Measurements from ENCODE around the gene CTXN1.
"Not testable (repeated sequence)": the region's sequence is repeated elsewhere in the genome, so short reads cannot be mapped to it uniquely, and the experiment has no call there.

CTXN1 gene

GRCh38 chr19:7961920-7962626 lies 36.1 kb upstream of the CTXN1 start:
- ATAC-seq = no peak
- DNase-seq (ENCODE audit: low spot score in 2 of 2) = no peak
- Mint-ChIP-seq H3K27ac (no peak overlapping the region), H3K36me3 (peaks cover 82% of the 10 kb centered on the region), H3K4me3 (no peak overlapping the region), H3K4me1 (peaks cover 3% of the 10 kb centered on the region), H3K9me3 (no peaks in the 10 kb centered on the region)

DNA sequence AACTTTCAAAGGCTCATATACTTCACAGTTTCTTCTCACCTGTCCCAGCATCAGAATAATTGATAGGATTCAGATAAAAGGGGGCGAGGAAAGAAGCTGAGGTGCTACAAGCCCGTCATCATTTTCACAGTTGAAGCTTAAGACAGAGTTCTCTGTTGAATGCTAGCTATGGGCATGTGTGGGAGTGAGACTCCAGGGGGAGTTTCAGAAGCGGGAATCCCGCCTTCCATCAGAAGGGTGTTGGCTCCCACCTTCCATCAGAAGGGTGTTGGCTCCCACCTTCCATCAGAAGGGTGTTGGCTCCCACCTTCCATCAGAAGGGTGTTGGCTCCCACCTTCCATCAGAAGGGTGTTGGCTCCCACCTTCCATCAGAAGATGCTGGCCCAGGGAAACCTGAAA lies 35.1 kb upstream of the CTXN1 start:
- not testable (repeated sequence) for H3K4me3 Mint-ChIP-seq; H3K9me3 Mint-ChIP-seq; H3K4me1 Mint-ChIP-seq; H3K27ac Mint-ChIP-seq; ATAC-seq; DNase-seq (ENCODE audit: low spot score in 2 of 2)
- peaks cover 80% of the 10 kb centered on the region for H3K36me3 Mint-ChIP-seq

DNA sequence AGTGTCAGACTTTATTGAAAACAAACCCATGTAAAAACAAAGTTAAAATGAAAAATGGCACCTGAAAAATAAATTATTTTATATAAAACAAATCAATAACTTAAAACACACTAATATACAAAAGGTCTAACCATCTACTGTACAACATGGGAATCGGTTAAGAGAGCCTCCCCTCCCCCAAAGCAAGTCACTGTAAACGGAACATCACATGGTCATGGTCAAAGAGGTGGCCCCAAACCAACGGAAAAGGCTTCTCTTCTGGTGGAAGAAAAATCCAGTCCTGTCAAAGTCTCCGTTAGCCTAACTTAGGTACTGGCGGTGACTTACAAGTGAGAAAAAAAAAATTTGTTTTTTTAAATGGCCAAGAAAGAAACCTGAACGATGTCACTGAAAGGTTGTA lies 33.3 kb upstream of the CTXN1 start:
- no peak for DNase-seq (ENCODE audit: low spot score in 2 of 2)
- Mint-ChIP-seq H3K4me3 (no peak overlapping the region), H3K27ac (no peak overlapping the region), H3K36me3 (peaks cover 68% of the 10 kb centered on the region), H3K9me3 (no peaks in the 10 kb centered on the region), H3K4me1 (peaks cover 6% of the 10 kb centered on the region)
- ATAC-seq = no peak

DNA sequence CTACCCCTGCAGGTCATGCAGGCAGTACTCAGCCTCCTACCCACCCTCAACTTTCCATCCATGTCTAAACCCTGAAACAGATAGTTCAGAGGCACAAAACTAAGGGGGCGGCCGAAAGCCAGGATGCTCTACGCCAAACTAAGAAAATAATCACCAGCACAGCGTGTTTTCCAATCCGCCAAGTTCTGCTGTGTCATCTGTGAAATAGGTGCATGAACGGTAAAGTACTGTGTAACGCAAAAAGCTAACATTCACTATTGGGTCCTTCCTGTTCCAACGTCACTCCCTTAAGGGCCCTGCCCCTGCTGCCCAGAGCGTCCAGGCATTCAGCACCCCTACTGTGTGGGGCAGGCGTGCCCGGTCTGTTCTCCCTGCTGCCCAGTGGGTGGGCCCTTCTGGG lies 29.8 kb upstream of the CTXN1 start:
- Mint-ChIP-seq H3K4me3 (no peak overlapping the region), H3K9me3 (no peaks in the 10 kb centered on the region), H3K36me3 (peaks cover 45% of the 10 kb centered on the region), H3K27ac (peak overlapping the region; percentile 87), H3K4me1 (peaks cover 6% of the 10 kb centered on the region)
- DNase-seq (ENCODE audit: low spot score in 2 of 2) (no peak), ATAC-seq (no peak)

GRCh38 chr19:7953576-7953975 lies 27.6 kb upstream of the CTXN1 start:
- DNase-seq (ENCODE audit: low spot score in 2 of 2) = no peak
- Mint-ChIP-seq H3K4me1 (peaks cover 6% of the 10 kb centered on the region), H3K9me3 (no peaks in the 10 kb centered on the region), H3K4me3 (no peak overlapping the region), H3K36me3 (peaks cover 31% of the 10 kb centered on the region), H3K27ac (no peak overlapping the region)
- ATAC-seq = no peak

GRCh38 chr19:7953060-7953459 lies 27.1 kb upstream of the CTXN1 start:
- H3K9me3 Mint-ChIP-seq = no peaks in the 10 kb centered on the region
- no peak overlapping the region for H3K27ac Mint-ChIP-seq
- H3K4me3 Mint-ChIP-seq = no peak overlapping the region
- H3K4me1 Mint-ChIP-seq = peaks cover 6% of the 10 kb centered on the region
- H3K36me3 Mint-ChIP-seq = peaks cover 30% of the 10 kb centered on the region
- no peak for DNase-seq (ENCODE audit: low spot score in 2 of 2)
- ATAC-seq = no peak

DNA sequence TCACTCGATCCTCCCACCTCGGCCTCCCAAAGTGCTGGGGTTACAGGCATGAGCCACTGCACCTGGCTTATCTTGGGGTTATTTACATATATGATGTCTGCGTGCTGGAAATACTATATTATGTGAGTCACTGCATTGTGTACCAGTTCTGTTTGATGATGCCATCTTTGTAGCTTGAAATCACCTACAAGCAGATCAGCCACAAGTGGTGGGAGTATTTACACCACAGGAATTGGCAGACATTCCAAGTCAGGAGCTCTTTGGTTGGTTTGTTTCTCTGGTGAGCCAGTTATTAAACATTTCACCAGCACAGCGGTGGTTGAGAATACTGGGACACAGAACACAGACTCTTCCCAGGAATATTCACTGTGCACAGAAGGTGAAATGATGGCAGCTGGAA lies 22.0 kb upstream of the CTXN1 start:
- Mint-ChIP-seq H3K9me3 (no peaks in the 10 kb centered on the region), H3K36me3 (peaks cover 26% of the 10 kb centered on the region), H3K27ac (no peak overlapping the region), H3K4me3 (no peak overlapping the region), H3K4me1 (peaks cover 22% of the 10 kb centered on the region)
- DNase-seq (ENCODE audit: low spot score in 2 of 2) = no peak
- ATAC-seq = no peak

DNA sequence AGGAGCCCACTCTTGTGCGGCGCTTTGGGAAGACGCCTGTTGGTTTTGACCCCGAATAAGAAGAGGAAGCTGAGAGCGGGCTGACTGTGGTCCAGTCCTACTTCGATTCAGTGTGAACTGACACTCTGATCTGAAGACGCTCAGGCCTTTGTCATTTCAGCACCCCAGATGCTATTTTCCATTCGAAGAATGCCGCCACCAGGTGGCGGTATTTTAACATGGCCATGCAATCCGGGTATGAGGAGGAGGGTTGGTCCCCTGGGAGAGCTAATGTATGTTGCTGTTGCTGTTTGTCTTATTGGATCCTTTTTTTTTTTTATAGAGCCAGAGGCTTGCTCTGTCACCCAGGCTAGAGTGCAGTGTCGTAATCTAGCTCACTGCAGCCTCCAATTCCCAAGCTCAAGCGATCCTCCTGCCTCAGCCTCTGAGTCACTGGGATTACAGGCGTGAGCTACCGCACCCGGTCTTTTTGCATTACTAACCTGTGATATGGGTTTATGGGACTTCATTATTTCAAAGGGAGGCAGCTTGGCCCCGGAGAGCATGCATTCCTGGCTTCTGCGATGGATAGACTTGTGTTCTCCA lies 18.3 kb upstream of the CTXN1 start:
- DNase-seq (ENCODE audit: low spot score in 2 of 2) (peak; percentile 84 to 93), ATAC-seq (peak; percentile 73)
- Mint-ChIP-seq H3K9me3 (no peaks in the 10 kb centered on the region), H3K27ac (peak overlapping the region; percentile 98), H3K4me1 (peaks cover 42% of the 10 kb centered on the region), H3K4me3 (peak overlapping the region; percentile 95), H3K36me3 (peaks cover 51% of the 10 kb centered on the region)

DNA sequence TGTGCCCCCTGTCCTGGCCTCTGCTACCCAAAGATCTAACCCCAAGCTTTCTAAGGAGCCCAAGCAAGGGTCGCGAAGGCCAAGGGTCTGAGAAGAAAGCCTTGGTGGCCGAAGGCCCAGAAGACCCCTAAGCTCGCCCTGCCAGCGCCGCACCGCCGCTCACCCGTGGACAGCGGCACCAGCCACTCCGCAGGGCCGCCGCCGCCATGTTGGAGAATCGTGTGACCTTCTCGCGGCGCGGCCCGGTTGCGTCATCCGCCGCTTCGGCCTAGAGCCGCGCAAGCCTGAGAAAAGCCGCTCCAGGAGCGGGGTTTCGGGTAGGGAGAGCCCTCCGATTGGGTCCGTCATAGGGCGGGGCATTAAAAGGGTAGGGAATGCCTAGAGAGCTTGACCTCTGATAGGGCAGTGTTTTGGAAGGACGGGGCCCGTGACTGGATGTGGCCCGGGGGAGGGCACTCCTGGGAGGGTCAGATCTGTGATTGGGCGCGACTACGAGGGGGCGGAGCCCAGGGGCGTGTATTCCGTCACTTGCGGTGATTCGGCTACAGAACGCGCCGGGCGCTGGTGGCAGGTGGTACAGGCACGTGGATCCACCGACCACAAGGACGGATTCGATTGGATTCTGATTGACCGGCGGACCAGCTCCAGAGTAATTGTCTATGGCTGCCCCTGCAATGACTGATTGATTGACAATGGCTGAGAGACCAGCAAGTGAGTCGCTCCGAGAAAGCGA lies 17.7 kb upstream of the CTXN1 start, which contains the start of gene TIMM44:
Gene TIMM44 (minus strand): TSS at position 223 of the 733 bp plus-strand sequence. CDS start 15 bp downstream, at position 208.
- peak; percentile 98 for ATAC-seq
- Mint-ChIP-seq H3K9me3 (no peaks in the 10 kb centered on the region), H3K27ac (peak within 1 kb of the TSS; percentile 98)

GRCh38 chr19:7942981-7943443 lies 17.1 kb upstream of the CTXN1 start:
- peaks cover 64% of the 10 kb centered on the region for H3K36me3 Mint-ChIP-seq
- H3K27ac Mint-ChIP-seq = peak overlapping the region; percentile 98
- H3K4me3 Mint-ChIP-seq = peak overlapping the region; percentile 95
- no peaks in the 10 kb centered on the region for H3K9me3 Mint-ChIP-seq
- DNase-seq (ENCODE audit: low spot score in 2 of 2) (no peak), ATAC-seq (no peak)
- peaks cover 48% of the 10 kb centered on the region for H3K4me1 Mint-ChIP-seq

More for the DNA sequence above, 17.7 kb upstream of the CTXN1 start, which contains the start of gene TIMM44:
- H3K36me3 Mint-ChIP-seq = peaks cover 58% of the 10 kb centered on the region
- peak within 1 kb of the TSS; percentile 95 for H3K4me3 Mint-ChIP-seq
- peak; percentile 89 to 98 for DNase-seq (ENCODE audit: low spot score in 2 of 2)
- peaks cover 47% of the 10 kb centered on the region for H3K4me1 Mint-ChIP-seq

DNA sequence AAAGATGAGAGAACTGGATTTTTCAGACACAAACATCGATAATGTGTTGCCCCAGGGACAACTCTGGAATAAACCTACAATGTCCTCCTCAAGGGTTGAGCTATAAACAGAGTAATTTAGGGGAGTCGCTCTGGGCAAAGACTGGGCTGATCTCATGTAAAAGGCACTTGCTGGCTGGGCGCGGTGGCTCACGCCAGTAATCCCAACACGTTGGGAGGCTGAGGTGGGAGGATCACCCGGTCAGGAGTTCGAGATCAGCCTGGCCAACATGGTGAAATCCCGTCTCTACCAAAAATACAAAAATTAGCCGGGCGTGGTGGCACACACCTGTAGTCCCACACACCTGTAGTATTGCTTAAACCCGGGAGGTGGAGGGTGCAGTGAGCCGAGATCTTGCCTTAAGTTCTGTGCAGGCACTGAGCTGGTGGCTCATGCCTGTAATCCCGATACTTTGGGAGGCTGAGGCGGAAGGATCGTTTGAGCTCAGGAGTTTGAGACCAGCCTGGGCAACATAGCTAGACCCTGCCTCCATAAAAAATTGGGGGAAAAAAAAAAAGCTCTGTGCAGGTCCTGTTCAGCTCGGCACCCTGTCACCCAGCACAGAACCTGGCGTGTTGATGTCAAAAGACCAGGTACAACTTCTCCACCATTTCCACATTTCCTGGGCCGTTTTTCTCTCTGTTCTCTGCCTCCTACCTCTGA lies 16.1 kb upstream of the CTXN1 start:
- Mint-ChIP-seq H3K4me3 (peak overlapping the region; percentile 95), H3K36me3 (peaks cover 73% of the 10 kb centered on the region), H3K4me1 (peaks cover 48% of the 10 kb centered on the region), H3K27ac (peak overlapping the region; percentile 98), H3K9me3 (no peaks in the 10 kb centered on the region)
- no peak for DNase-seq (ENCODE audit: low spot score in 2 of 2)
- no peak for ATAC-seq

DNA sequence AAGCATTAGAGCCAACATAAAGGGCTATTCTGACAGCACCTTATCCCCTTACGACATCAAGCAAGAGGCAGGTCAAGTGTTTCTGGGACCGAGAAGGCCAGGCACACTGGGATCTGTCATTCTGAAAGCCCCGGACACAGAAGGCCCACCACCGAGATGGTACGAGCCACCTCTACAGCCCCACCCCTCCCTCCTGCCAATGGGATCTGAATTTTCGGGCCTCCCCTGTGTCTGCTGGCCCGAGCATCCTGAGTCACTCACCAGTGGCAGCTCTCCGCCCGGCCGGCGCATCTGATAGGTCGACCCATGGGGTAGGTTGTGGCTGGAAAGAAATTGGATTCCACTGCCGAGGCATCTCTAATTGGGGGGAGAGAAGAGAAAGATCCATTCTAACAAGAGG lies 14.9 kb upstream of the CTXN1 start:
- Mint-ChIP-seq H3K27ac (peak overlapping the region; percentile 38), H3K36me3 (peaks cover 85% of the 10 kb centered on the region), H3K9me3 (no peaks in the 10 kb centered on the region), H3K4me1 (peaks cover 48% of the 10 kb centered on the region), H3K4me3 (no peak overlapping the region)
- no peak for DNase-seq (ENCODE audit: low spot score in 2 of 2)
- no peak for ATAC-seq

GRCh38 chr19:7934766-7935165 lies 8.8 kb upstream of the CTXN1 start:
- peaks cover 9% of the 10 kb centered on the region for H3K4me1 Mint-ChIP-seq
- no peaks in the 10 kb centered on the region for H3K9me3 Mint-ChIP-seq
- no peak overlapping the region for H3K27ac Mint-ChIP-seq
- ATAC-seq (no peak), DNase-seq (ENCODE audit: low spot score in 2 of 2) (no peak)
- H3K4me3 Mint-ChIP-seq = no peak overlapping the region
- peaks cover 87% of the 10 kb centered on the region for H3K36me3 Mint-ChIP-seq

DNA sequence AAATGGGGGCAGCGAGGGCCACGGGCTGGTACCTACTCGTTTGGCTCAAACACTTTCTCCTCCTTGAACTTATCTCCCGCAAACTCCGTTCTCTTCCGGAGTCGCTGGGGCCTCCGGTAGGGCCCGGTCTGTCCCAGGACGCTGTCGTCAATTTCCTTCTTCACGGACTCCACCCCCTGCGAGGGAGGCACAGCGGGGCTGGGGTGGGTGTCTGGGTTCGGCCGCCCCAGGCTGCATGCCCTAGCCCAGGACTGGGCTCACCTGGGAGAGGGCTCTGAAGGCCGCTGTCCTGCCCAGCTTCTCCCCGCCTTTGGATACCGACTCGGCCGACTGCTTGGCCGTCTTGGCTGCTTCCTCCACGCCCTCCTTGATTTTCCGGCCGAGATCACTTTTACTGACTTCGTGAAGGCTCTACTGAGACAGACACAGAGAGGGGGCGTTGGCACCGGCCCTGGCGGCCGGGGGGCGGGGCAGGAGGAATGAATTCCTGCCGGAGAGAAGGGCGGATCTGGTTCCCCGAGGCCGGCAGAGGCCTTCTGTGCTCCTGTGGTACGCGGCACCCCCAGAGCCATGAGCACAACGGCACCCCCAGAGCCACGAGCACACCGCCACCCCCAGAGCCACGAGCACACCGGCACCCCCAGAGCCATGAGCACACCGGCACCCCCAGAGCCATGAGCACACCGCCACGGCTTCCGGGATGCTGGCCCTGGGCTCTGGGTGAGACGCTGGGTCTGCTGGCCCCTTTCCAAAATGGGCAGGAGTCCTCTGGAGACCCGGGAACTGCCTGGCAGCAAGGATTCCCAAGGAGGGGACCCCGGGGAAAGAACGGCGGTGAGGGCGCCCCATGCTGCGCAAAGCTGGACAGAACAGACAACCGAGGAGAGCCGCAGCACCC lies 8.1 kb upstream of the CTXN1 start:
- Mint-ChIP-seq H3K27ac (no peak overlapping the region), H3K36me3 (peaks cover 85% of the 10 kb centered on the region), H3K9me3 (no peaks in the 10 kb centered on the region), H3K4me3 (no peak overlapping the region), H3K4me1 (peaks cover 15% of the 10 kb centered on the region)
- DNase-seq (ENCODE audit: low spot score in 2 of 2) (no peak), ATAC-seq (no peak)

Data from stimulated activated effector memory CD8-positive, alpha-beta T cell treated with anti-CD3 and anti-CD28 coated beads, Interleukin-12 subunit alpha, Interleukin-12 subunit beta, amount 100 ng/mL, for 72 hours (primary cell).